Activated CD4-positive, CD25-positive, alpha-beta regulatory T cell treated with anti-CD3 and anti-CD28 coated beads, Interleukin-2, amount 50 U/mL, for 24 hours (primary cell): ENCODE data around the gene COA1.
A peak's percentile ranks its signal among the peaks of the same experiment; 100 is the strongest.
"Not testable (repeated sequence)": the region's sequence is repeated elsewhere in the genome, so short reads cannot be mapped to it uniquely, and the experiment has no call there.

ENCODE experiments used
- ATAC-seq, 2 donors: fragments of 150-1000 bp; cut with Tn5 transposase; one replicate each; pipeline ENCODE4 v1.10.0; 2021; ENCODE audit warnings: mild to moderate bottlenecking in 1 of 2, moderate library complexity in 1 of 2

COA1 gene

DNA sequence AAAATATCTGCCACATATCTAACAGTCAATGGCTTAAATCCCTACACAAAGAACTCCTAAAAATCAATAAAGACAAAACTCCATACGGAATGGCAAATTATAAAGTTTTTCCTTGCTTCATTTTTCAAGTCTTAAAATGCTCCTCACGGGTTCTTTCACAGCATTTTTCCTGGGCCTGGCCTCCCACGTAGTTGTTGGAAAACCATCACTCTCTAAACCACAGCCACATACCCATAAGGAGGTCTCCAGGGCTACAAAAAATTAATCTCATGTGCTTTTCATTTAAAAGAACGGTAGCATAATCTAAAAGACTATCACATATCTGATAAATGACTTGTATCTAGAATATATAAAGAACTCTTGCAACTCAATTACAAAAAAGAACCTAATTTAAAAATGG, 2.9 kb downstream of the COA1 start:
- no peak for ATAC-seq

DNA sequence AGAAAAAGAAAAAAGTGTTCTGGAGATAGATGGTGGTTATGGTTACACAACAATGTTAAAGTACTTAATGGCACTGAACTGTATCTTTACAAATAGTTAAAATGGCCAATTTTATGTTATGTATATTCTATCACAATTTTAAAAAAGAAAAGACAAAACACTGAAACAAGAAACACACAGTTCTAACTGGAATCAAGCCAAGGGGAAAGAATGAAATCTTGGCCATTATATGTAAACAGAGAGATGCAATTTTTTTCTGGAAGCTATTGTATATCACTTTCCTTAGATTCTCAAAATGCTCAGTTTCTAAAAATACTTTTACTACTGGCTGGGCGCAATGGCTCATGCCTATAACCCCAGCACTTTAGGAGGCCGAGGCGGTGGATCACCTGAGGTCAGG, 4.1 kb downstream of the COA1 start:
- no peak for ATAC-seq

DNA sequence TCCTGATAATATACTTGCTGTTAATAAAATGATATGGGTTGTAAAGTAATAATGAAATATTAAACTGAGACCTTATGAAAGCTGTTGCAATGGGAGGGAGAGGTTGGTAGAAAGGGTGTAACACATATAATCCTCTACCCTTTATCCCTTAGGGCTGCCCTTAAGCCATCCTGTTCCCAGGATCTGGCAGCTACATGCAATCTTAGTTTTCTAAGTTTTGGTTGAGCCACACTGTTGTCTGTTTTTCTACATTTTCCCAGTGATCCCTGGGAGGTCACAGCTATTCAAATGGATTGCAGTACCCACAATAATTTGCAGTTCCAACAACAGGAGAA, 6.3 kb downstream of the COA1 start:
- ATAC-seq = no peak

DNA sequence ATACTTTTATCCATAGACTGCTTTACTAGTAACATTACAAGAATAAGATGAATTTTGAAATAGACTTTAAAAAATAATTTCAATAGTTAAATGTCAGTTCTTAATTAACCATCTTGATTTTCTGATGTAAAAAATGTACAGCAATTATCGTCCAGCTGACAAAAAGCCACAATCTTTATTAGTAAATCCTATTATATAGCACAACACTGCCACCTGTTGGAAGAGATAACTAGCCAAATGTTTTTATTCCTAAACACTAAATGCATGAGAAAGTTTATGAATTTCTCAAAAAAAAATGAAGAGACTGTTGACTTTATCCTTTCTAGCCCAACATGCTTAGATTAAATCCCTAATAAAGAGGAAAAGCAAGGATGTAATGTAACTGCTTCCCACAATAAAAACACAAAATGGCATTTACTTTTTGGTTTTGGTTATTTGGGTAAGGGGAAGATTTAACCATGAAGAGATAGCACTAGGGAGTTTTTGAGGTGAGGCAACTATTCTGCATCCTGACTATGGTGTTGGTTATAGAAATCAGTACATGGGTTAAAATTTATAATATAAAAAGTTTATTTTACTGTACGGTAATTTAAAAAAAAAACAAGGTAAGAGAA, 8.0 kb downstream of the COA1 start:
- ATAC-seq = no peak

DNA sequence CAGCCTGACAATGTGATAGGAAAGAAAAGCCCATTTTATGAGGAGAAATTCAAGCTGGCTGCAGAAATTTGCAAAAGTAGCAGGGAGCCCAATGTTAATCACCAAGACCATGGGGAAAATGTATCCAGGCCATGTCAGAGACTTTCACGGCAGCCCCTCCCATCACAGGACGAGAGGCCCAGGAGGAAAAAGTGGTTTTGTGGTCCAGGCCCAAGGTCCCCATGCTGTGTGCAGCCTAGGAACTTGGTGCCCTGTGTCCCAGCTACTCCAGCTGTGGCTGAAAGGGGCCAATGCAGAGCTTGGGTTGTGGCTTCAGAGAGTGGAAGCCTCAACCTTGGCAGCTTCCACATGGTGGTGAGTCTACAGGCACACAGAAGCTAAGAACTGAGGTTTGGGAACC, 12.7 kb downstream of the COA1 start:
- ATAC-seq = no peak

GRCh38 chr7:43715966-43716365, 13.4 kb downstream of the COA1 start:
- not testable (repeated sequence) for ATAC-seq

DNA sequence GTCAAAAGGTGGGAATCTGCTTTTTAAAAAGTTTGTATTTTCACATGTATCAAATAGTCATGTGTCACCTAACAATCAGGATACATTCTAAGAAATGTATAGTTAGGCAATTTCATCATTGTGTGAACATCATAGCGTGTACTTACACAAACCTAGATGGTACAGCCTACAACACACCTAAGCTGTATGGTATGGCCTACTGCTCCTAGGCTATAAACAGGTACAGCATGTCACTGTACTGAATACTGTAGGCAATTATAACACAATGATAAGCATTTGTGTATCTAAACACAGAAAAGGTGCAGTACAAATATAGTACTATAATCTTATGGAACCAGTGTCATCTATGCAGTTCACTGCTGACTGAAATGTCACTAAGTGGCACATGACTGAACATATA, 17.8 kb downstream of the COA1 start:
- ATAC-seq = no peak

- not testable (repeated sequence) for ATAC-seq
Observed at GRCh38 chr7:43708055-43708454, 21.3 kb downstream of the COA1 start.

DNA sequence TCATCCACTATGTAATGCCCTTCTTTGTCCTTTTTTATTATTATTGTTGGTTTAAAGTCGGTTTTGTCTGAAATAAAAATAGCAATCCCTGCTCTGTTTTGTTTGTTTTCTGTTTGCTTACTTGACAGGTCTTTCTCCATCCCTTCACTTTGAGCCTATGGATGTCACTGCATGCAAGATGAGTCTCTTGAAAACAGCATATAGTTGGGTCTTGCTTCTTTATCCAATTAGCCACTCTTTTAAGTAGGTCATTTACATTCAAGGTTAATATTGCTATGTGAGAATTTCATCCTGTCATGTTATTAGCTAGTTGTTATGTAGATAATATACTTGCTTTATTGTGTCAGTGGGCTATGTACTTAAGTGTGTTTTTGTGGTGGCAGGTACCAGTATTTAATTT, 25.8 kb downstream of the COA1 start:
- no peak for ATAC-seq

DNA sequence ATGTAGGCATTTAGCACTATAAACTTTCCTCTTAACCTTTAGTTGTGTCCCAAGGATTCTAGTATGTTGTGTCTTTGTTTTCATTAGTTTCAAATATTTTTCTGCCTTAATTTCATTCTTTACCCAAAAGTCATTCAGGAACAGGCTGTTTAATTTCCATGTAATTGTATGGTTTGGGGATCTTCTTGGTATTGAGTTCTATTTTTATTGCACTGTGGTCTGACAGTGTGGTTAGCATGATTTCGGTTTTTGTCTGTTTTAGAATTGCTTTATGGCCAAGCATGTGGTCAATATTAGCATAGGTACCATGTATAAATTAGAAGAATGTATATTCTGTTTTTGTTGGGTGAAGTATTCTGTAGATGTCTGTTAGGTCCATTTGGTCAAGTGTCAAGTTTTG, 26.3 kb downstream of the COA1 start:
- no peak for ATAC-seq

- ATAC-seq = no peak
Observed at GRCh38 chr7:43701929-43702328, 27.4 kb downstream of the COA1 start.

GRCh38 chr7:43701500-43701854, 27.8 kb downstream of the COA1 start:
- no peak for ATAC-seq

GRCh38 chr7:43700646-43701499, 28.4 kb downstream of the COA1 start:
- no peak for ATAC-seq

DNA sequence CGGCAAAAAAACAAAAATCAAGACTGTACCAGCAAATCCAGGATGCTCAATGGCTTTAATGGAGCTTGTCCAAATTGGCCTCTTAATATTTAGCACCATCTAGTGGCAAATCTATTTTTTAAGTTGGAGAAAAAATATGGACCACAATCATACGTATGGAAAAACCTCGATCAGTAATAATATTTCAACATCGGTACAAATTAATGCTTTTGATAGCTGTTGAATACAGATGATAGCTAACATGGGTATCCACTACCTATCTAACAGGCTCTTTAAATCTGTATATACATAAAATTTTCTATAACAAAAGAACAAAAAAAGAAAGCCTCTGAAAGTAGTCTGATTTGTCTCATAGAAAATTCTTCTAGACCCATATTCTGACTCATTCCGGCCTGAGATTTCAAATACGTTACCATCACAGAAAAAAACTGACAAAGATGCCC, 29.2 kb downstream of the COA1 start:
- peak in 1 of 2 donors; percentile 67 for ATAC-seq

GRCh38 chr7:43698460-43699255, 30.7 kb downstream of the COA1 start:
- no peak for ATAC-seq

DNA sequence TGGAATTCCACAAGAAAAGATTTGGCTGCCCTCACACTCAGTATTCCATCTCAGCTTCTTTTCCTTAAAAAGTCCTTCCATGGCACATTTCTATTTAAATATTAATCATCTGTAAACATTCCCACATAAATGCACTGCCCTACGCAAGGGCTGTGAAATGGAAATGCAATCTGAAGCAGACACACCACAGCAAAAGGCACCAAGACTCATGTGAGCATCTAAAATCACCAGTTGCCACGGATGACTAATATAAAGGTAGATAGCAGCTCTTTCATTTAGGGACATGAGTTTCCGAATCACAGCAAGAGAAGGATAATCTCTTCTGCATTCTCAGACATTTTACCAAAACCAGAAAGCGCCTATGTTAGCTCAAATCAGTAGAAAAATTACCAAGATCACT, 31.6 kb downstream of the COA1 start:
- no peak for ATAC-seq

DNA sequence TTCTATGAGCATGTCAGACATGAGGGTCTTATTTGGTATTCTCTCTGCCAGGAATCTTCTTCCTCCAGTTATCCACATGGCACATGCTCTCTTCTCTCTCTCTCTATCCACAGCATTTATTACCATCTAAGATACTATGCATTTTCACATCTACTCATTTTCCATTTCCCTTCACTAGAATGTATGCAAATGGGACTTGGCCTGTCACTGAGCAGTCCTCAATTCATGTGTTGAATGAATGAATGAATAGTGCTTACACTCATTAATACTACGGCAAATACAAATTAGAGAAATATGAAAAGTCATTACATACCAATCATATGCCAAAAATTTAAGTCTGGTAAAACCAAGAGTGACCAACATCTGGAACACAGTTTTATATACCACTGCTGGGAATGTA, 34.0 kb downstream of the COA1 start:
- no peak for ATAC-seq

DNA sequence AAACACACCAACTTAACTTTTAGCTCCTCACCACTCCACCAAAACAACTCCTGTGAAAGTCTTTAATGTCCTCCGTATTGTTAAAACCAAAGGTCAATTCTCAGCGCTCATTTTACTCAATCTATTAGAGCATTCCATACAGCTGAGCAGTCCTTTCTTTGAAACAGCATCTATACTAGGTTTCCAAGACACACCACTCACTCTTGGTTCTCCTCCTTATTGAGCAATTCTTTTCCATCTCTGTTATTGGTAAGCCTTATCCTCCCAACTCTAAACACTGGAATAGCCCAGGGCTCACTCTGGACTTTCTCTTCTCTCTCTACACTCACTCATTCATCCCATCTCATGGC, 34.9 kb downstream of the COA1 start:
- no peak for ATAC-seq

- ATAC-seq = no peak
Observed at GRCh38 chr7:43693687-43694398, 35.5 kb downstream of the COA1 start.

DNA sequence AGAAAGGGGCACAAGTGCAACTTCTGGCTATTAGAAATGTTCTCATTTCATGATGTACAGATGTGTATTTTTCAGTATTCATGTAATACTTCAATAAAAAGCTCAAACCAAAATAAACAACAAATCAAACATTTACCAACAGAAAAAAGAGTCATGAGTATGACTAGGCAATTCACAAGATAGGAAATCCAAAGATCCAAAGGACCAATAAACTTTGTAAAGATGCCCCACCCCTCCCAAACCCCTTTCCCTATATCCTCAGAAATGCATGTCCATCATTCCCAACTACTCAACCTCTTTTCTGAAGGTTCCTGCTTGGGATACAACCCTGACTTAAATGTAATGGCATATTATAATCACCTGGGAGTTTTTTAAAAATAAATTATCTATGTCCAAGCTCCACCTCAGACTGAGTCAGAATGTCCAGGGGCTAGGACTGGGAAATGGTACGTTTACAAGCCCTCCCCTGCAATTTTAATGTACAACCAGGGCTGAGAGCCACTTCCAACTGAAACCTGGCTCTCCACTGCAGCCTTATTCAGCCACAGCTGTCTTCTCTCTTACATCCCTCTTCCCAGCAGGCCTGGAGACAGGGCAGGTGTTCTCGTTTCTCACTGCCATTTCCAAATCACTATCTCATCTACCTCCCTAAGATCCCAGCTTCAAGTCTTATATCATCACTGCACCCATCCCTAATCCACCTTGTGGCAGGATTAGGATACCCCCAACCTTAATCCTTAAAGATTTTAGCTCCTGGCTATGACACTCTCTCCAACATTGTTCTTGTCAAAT, 36.5 kb downstream of the COA1 start:
- no peak for ATAC-seq

- ATAC-seq = no peak
Observed at GRCh38 chr7:43691611-43692010, 37.7 kb downstream of the COA1 start.

DNA sequence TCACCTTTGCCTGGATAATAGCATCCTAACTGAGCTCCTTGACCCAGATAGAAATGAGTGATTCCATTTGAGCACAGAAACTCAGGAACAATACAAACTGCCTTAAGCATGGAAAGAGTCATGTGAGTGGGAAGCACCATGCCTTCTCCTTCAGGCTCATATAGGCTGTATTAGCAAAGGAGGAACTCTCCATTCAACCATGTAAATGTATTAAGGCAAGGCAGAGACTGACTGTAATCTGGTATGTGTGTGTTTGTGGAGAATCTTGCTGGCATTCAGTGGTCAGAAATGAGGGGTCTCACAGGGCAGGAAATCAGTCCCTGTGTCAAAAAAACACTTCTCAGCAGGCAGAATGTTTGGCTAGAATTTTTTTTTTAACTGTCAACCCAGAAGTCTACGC, 40.2 kb downstream of the COA1 start:
- ATAC-seq = no peak
